A673 (cell line): ENCODE measurements around the gene EXOSC3. TPM values are rescaled to one million over a fixed set of nuclear protein-coding genes. Genes with fewer than 3 reads are reported as not detected.
"Not testable (repeated sequence)": the region's sequence is repeated elsewhere in the genome, so short reads cannot be mapped to it uniquely, and the experiment has no call there.

Experiments used
- BruUV-seq: library from RNA; stranded (reverse); fragments of 400-500 nt; replicated peaks from 2 replicates; lab custom pipeline; 2021; lab: Mats Ljungman, UMichigan
- CTCF ChIA-PET: fragments of 300-600 bp; sonication (Branson Sonifier 250); formaldehyde crosslinking; loops from one replicate; lab custom pipeline; 2022; ENCODE audit warnings: antibody characterized with exemption; lab: Charles Lee
- POLR2A ChIA-PET: fragments of 300-600 bp; sonication (Branson Sonifier 250); formaldehyde crosslinking; loops from one replicate; lab custom pipeline; 2022; ENCODE audit warnings: antibody characterized with exemption; ENCODE audit not compliant: low non-redundant PET; lab: Charles Lee
- DNase-seq: peaks from one replicate; pipeline ENCODE4 v3.0.0-alpha.2; 2015; ENCODE audit warnings: low spot score
- H3K27ac ChIP-seq: fragments of 200-600 bp; sonication (generic); 2 replicates; pipeline ENCODE4 v1.5.1; 2016; ENCODE audit warnings: mixed run types, low read depth, mild to moderate bottlenecking, mixed read lengths, antibody characterized with exemption, low read length; ENCODE audit not compliant: poor library complexity, severe bottlenecking
- H3K27me3 ChIP-seq: fragments of 200-600 bp; sonication (generic); replicated peaks from 2 replicates; pipeline ENCODE4 v1.6.1; 2017; ENCODE audit warnings: mixed run types, low read depth, mild to moderate bottlenecking, mixed read lengths, antibody characterized with exemption, low read length; ENCODE audit not compliant: insufficient read depth, poor library complexity
- H3K36me3 ChIP-seq: fragments of 200-600 bp; sonication (generic); 2 replicates; pipeline ENCODE4 v1.6.1; 2016; ENCODE audit warnings: mixed run types, mild to moderate bottlenecking, mixed read lengths, antibody characterized with exemption, low read length; ENCODE audit not compliant: insufficient read depth, poor library complexity, severe bottlenecking
- H3K4me1 ChIP-seq: fragments of 200-600 bp; sonication (generic); 2 replicates; pipeline ENCODE4 v1.6.1; 2017; ENCODE audit warnings: mixed run types, mild to moderate bottlenecking, mixed read lengths, antibody characterized with exemption, low read length; ENCODE audit not compliant: insufficient read depth, poor library complexity, severe bottlenecking
- H3K4me3 ChIP-seq: fragments of 200-600 bp; sonication (generic); 2 replicates; pipeline ENCODE4 v1.5.1; 2016; ENCODE audit warnings: low read depth, mixed run types, mild to moderate bottlenecking, mixed read lengths, low read length; ENCODE audit not compliant: poor library complexity, severe bottlenecking
- H3K9me3 ChIP-seq: fragments of 200-600 bp; sonication (generic); 2 replicates; pipeline ENCODE4 v1.6.1; 2016; ENCODE audit warnings: mixed run types, low read depth, mild to moderate bottlenecking, mixed read lengths, antibody characterized with exemption, low read length; ENCODE audit not compliant: poor library complexity, severe bottlenecking
- EZH2 ChIP-seq: fragments of 200-600 bp; sonication (generic); IDR thresholded peaks from 2 replicates; pipeline ENCODE4 v1.6.1; 2017; ENCODE audit warnings: borderline replicate concordance, low read depth, mild to moderate bottlenecking, mixed read lengths, antibody characterized with exemption, low read length; ENCODE audit not compliant: poor library complexity, severe bottlenecking
- intact Hi-C: fragments of 100-400 bp; cut with micrococcal nuclease; formaldehyde crosslinking; loops from one replicate; pipeline ENCODE4 v1.10.0; 2022; ENCODE audit not compliant: unreplicated experiment
- total RNA-seq: library from RNA; stranded (reverse); gene quantifications from 2 replicates; pipeline ENCODE4 v1.2.3, GENCODE V29; 2021
- TF ChIP-seq, protein P1 (sequence below): fragments of 300-800, 200-600 bp; sonication (generic); conservative IDR thresholded peaks from 2 replicates; pipeline ENCODE4 v1.5.1; 2017; ENCODE audit warnings: low read depth, mild to moderate bottlenecking, antibody characterized with exemption, low read length, moderate library complexity, mixed read lengths

The EXOSC3 gene
- total RNA-seq, 1 experiment from 2014 or later: 89.6 TPM

DNA sequence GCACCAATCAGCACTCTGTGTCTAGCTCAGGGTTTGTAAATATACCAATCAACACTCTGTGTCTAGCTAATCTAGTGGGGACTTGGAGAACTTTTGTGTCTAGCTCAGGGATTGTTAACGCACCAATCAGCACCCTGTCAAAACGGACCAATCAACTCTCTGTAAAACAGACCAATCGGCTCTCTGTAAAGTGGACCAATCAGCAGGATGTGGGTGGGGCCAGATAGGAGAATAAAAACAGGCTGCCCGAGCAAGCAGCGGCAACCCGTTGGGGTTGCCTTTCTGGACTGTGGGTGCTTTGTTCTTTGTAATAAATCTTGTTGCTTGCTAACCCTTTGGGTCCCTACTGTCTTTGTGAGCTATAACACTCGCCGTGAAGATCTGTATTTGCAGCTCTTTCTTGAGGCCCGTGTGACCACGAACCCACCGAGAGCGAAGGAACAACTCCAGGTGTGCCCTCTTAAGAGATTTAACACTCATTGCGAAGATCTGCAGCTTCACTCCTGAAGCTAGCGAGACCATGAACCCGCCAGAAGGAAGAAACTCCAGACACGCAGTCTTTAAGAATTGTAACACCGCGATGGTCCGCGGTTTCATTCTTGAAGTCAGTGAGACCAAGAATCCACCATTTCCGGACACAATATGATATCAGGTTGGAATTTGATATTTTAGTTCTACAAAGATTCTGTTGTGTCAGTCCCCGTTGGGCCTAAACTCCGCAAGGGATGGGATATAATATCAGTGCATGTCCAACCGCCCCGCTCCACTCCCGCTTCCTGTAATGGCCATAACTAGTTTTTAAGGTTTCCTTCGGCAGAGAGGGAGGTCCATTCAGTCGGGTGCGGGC is 32.0 kb downstream of the EXOSC3 start:
- POLR2A ChIA-PET: no interaction called here
- Histone ChIP-seq H3K9me3 (no peaks in the 10 kb centered on the region), H3K4me3 (peak overlapping the region; percentile 60), H3K27ac (peak overlapping the region; percentile 53), H3K27me3 (no peaks in the 10 kb centered on the region), H3K4me1 (no peaks in the 10 kb centered on the region), H3K36me3 (no peaks in the 10 kb centered on the region)
- no TSS peak for BruUV-seq
- DNase-seq: no peak
- CTCF ChIA-PET: no interaction called here
- intact Hi-C loops: no loop called here
- no peak for TF ChIP-seq EZH2
- TF ChIP-seq, protein P1, sequence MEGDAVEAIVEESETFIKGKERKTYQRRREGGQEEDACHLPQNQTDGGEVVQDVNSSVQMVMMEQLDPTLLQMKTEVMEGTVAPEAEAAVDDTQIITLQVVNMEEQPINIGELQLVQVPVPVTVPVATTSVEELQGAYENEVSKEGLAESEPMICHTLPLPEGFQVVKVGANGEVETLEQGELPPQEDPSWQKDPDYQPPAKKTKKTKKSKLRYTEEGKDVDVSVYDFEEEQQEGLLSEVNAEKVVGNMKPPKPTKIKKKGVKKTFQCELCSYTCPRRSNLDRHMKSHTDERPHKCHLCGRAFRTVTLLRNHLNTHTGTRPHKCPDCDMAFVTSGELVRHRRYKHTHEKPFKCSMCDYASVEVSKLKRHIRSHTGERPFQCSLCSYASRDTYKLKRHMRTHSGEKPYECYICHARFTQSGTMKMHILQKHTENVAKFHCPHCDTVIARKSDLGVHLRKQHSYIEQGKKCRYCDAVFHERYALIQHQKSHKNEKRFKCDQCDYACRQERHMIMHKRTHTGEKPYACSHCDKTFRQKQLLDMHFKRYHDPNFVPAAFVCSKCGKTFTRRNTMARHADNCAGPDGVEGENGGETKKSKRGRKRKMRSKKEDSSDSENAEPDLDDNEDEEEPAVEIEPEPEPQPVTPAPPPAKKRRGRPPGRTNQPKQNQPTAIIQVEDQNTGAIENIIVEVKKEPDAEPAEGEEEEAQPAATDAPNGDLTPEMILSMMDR: no peak

DNA sequence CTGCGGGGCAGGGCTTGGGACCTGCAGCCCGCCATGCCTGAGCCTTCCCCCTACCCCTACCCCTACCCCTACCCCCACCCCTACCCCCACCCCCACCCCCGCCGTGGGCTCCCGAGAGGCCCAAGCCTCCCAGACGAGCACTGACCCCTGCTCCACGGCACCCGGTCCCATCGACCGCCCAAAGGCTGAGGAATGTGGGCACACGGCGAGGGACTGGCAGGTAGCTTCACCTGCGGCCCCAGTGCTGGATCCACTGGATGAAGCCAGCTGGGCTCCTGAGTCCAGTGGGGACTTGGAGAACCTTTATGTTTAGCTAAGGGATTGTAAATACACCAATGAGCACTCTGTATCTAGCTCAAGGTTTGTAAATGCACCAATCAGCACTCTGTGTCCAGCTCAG is 32.8 kb downstream of the EXOSC3 start:
- H3K9me3 ChIP-seq, CTCF ChIA-PET, POLR2A ChIA-PET, DNase-seq, intact Hi-C loops, H3K27me3 ChIP-seq, H3K36me3 ChIP-seq, H3K4me3 ChIP-seq, H3K4me1 ChIP-seq, BruUV-seq, H3K27ac ChIP-seq: not testable (repeated sequence)

DNA sequence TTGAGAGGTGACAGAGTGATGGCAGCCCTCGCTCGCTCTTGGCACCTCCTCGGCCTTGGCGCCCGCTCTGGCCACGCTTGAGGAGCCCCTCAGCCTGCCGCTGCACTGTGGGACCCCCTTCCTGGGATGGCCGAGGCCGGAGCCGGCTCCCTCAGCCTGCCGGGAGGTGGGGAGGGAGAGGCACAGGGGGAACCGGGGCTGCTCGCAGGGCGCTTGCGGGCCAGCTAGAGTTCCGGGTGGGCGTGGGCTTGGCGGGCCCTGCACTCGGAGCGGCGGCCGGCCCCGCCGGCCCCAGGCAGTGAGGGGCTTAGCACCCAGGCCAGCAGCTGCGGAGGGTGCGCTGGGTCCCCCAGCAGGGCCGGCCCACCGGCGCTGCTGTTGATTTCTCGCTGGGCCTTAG is 33.2 kb downstream of the EXOSC3 start:
- POLR2A ChIA-PET, H3K36me3 ChIP-seq, H3K9me3 ChIP-seq, H3K27ac ChIP-seq, CTCF ChIA-PET, DNase-seq, BruUV-seq, H3K27me3 ChIP-seq, intact Hi-C loops, H3K4me1 ChIP-seq, H3K4me3 ChIP-seq: not testable (repeated sequence)

DNA sequence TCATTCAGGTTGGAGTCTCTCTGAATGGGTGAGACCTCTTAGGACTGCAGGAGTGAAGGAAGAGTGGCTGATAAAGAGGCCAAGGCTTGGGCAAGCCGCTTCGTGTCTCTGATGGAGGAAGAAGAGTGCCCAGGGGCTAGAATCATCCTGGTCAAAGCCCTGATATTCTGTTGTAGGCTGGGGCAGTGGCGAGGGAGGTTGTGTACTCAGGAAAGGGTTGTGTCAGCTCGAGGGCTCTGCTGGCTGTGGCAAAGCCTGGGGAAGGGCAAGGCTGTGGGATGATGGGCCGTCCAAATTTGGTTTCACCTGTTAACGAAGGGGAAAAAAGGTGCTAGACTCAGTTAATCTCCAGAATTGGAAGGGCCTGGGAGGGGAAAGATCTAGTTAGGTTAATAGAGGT is 33.7 kb downstream of the EXOSC3 start:
- no TSS peak for BruUV-seq
- ChIA-PET POLR2A (no interaction called here), CTCF (no interaction called here)
- Histone ChIP-seq H3K4me3 (no peak overlapping the region), H3K27ac (no peak overlapping the region), H3K36me3 (no peaks in the 10 kb centered on the region), H3K27me3 (no peaks in the 10 kb centered on the region), H3K4me1 (no peaks in the 10 kb centered on the region), H3K9me3 (no peaks in the 10 kb centered on the region)
- TF ChIP-seq EZH2: no peak
- intact Hi-C loops: no loop called here
- DNase-seq: no peak
